ENCODE data around the gene IFI35.
"Not testable (repeated sequence)": the region's sequence is repeated elsewhere in the genome, so short reads cannot be mapped to it uniquely, and the experiment has no call there.

IFI35 gene

DNA sequence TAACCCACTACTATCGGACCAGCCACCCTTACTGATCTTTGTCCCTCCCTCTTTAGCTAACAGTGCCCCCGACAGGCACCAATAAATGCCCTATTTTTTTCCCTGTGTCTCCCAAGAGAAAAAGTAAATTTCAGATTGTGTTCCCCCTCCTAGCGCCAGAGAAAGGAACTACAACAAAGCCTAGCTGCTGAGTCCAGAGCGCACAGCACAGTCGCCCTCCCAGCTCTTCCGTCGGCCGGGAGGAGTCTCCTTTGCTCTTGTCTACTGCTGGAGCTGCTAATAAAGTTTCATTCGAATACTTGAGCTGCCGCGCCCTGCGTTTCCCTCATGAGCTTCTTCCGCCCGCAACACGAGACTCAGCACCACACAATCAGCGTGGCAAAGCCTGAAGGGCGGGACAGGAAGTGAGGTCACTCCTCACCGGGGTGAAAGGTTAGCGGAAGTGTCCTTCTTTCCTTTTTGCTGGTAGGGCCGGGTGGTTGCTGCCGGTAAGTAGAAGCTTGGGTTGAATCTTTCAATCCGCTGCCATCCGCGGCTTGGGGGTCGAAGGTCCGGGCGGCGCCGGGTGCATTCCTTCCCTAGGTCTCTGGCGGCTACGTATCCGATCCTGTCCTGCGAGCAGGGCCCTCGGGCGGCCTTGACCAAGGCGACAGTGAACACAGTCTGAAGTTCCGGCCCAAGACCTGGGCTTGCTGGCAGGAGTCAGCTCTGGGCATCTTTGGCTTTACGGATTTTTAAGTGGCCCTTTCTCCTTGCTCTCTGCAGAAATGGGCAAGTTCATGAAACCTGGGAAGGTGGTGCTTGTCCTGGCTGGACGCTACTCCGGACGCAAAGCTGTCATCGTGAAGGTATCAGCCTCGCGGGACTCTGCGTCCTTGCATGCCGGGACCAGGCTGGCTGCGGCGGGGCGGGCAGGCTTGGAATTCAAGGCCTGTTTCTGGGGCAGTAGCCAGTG is 8.3 kb upstream of the IFI35 start, which contains the start of gene RPL27:
Gene RPL27 (plus strand): TSS at position 436 of the 955 bp plus-strand sequence. CDS start 332 bp downstream, at position 768.
- peak; percentile 100 for DNase-seq

DNA sequence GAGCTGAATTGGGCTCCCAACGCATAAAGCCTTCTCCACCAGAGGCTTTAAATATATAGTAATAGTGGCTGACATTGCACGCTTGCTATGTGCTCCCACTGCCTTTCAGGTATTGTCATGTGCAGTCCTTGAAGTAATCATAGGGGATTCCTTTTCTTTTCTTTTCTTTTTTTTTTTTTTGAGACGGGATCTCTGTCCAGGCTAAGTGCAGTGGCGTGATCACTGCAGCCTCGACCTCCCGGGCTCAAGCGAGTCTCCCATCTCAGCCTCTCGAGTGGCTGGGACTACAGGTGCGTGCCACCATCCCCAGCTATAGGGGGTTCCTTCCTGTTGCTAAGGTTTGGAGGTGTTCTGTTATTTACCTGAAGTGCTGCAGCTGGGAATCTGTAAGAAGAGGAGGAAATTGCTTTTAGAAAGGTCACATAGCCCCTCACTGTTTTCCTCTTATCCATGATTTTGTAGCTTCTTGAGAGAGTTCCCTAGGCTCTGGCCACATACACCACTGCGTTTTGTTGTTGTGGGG is 7.5 kb upstream of the IFI35 start:
- no peak for DNase-seq

GRCh38 chr17:43000894-43001293 is 5.7 kb upstream of the IFI35 start:
- DNase-seq: not testable (repeated sequence)

DNA sequence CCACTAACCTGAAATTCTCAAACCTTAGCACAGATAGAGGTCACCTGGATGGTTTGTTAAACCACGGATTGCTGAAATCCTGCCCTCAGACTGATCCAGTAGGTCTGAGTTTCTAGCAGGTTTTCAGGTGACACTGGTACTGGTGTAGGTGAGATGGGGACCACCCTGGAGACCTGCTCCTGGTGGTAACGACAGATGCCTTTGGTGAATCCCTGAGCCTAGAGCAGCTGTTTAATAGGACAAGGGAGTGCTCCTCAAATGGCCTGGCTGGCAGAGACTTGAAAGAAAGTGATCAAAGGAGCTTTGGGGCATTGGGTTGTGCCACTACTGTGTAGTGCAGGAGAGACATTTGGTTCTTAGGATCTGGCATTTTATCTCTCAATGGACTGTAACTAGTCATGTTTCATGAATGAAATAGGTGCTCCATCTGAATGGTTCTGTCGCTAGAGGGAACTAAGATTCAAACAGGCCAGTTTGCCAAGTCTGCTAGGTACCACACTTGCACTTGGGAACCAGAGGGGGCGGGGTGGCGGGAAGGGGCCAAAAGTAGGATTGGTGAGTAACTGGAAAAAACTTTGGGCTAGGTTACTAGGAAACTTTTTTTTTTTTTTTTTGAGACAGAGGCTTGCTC is 2.9 kb upstream of the IFI35 start:
- DNase-seq: no peak

GRCh38 chr17:43010667-43011308 is 4.2 kb downstream of the IFI35 start:
- DNase-seq: no peak

DNA sequence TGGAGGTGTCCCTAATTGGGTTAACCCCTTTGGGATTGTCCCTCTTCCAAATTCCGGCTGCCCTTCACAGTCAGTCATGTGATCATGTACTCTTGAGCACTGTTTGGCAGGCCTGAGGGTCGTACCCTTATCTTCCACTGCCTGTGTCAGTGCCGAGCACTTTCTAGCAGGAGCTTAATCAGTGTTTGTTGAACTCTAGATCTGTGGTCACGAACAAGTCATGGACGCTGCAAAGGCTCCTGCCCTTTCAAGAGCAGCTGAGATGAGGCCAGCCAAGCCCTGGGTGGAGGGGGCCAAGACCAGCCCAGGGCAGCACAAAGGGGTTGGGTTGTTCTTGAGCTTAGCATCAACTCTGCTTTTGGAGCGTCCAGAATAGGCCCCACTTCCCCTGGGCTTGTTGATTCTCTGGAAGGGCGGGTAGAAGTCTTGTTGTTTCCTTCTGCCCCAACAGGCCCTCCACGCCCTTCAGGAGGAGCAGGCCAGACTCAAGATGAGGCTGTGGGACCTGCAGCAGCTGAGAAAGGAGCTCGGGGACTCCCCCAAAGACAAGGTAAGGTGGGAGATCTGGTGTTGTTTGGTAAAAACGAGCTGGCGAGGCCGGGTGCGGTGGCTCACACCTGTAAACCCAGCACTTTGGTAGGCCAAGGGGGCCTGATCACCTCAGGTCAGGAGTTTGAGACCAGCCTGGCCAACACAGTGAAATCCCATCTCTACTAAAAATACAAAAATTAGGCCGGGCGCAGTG is 5.3 kb downstream of the IFI35 start:
- no peak for DNase-seq

DNA sequence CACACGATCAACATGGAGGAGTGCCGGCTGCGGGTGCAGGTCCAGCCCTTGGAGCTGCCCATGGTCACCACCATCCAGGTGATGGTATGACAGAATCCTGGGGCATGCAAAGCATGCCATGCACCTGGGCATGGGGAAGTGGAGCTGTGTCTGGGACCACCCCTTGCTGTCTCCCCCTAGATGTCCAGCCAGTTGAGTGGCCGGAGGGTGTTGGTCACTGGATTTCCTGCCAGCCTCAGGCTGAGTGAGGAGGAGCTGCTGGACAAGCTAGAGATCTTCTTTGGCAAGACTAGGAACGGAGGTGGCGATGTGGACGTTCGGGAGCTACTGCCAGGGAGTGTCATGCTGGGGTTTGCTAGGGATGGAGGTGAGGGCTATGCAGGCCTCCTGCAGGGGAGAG is 6.7 kb downstream of the IFI35 start:
- DNase-seq: no peak

DNA sequence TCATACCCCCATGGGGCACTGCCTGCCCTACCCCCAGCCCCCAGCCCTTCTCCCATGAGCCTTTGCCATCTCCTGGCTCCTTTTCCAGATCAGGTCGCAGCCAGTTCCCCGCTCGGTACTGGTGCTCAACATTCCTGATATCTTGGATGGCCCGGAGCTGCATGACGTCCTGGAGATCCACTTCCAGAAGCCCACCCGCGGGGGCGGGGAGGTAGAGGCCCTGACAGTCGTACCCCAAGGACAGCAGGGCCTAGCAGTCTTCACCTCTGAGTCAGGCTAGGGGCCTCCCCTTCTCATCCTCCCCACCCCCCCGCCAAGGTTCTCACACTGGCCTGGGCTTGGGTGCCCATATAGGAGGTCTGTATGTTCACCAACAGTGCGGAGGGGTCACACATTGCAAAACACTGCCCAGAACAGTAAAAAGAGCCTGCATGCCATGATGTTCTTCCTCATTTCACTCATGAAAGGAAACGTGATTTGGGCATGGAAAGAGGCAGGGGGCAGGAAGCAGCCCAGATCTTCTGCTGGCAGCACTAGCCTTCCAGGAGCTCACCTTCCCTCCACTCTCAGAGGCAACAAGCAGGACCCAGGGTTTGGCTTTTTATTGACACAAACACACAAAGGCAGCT is 7.5 kb downstream of the IFI35 start:
- no peak for DNase-seq

GRCh38 chr17:43014649-43015542 is 8.3 kb downstream of the IFI35 start:
- DNase-seq: no peak

DNA sequence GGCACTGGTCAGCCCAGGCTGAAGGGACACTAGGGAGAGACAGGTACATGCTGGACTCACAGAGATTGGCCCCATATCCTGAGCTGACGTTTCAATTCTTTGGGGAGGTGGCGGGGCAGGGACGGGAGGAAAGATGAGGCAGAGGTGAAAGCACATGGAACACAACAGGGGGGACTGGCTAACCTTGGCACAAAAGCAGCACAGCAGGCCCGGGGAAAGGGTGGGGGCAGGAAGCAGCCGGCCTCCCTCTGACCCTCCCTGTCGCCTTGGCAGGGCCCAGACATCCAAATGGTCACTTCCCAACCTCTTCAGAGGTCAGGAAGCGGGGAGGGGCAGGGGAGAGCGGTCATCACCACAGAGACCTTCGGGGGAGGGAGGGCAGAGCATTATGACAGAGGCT is 9.0 kb downstream of the IFI35 start:
- no peak for DNase-seq

- DNase-seq: no peak
Observed at GRCh38 chr17:43016216-43016615, 9.6 kb downstream of the IFI35 start.

DNA sequence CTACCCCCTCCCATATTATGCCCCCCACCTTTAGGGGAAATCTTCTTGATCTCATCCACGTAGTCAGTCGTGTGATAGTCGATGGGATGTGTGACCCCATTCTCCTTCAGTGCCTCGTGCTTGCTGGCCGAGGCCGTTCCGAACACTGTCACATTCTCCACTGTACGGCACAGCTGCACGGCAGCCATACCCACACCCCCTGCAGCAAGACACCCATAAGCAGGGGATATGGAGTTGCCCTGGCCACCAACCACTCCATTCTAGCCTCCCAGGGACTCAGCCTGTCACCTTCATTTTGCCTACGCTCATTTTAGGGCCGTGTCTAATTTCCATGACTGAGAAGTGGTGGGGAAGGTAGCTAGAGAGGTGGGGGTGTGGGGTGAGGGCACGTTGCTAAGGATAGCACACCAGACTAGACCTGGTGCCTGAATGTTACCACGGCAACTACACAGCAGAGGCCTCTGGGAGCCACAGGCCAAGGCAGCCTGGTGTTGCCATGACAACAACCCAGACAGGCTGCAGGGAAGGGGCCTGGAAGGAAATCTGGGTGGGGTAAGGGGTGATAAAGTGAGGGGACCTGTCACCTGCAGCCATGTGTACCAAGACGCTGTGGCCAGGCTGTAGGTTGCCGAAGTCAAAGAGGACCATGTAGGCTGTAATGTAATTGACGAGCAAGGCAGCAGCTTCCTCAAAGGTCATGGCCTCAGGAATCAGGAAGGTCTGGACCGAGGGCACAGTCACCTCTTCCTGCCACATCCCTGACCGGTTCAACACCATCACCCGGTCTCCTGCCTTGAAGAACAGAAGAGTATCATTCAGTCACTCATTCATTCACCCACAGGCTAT is 11.6 kb downstream of the IFI35 start:
- DNase-seq: no peak

DNA sequence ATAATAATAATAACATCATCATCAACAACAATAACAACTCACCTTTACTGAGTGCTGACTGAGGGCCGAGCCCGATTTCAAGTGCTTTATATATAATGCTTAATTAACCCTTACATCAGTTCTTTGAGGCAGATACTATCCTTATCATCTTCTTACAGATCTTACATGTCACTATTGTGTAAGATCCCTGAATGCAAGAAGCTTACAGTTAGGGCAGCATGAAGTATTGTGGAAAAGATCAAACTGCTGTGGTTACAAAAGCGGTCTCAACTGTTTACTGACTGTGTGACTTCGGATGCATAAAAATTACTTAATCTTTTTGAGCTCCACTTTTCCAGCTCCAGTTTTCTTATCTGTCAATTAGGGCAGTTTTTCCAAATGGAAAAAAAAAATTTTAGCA is 12.3 kb downstream of the IFI35 start:
- DNase-seq: no peak

- DNase-seq: no peak
Observed at GRCh38 chr17:43019418-43019817, 12.8 kb downstream of the IFI35 start.

GRCh38 chr17:43020030-43020621 is 13.5 kb downstream of the IFI35 start:
- no peak for DNase-seq

DNA sequence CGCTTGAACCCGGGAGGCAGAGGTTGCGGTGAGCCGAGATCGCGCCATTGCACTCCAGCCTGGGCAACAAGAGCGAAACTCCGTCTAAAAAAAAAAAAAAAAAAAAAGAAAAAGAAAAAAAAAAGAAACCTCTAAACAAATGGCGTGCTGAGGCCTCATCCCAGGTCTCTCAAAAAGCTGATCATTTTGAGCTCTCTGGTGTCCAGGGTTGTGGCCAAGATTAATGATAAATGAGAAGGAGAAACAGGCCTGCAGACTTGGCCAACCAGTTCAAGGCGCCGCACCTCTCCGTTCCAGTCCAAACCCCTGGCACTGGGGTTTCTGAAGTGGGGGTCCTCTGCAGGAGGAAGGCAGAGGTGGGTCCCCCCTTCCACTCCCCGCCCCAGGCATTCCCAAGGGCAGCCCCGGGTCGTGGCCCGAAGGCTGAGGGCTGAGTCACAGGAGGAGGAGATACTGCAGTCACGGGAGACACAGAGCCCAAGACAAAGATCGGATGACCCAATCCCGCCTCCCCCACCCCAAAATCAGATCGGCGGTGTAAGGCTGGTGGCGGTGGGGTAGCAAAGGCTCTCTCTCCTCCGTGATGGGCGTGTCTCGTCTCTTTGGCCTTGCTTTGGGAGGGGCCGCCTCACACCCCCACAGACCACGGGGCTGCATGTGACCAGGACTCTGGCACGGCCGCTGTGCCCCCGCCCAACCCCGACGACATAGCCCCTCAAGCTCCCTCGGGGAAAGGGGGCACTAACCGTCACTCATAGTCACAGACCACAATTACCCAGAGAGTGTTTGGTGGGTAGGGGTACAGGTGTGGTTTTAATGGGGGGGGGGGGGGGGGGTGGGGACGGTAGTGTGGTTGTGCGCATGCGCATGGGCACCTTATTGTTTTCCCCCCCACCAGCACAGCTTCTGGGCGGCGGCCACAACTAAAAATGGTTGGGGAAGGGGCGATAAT is 14.5 kb downstream of the IFI35 start:
- DNase-seq: peak; percentile 69

DNA sequence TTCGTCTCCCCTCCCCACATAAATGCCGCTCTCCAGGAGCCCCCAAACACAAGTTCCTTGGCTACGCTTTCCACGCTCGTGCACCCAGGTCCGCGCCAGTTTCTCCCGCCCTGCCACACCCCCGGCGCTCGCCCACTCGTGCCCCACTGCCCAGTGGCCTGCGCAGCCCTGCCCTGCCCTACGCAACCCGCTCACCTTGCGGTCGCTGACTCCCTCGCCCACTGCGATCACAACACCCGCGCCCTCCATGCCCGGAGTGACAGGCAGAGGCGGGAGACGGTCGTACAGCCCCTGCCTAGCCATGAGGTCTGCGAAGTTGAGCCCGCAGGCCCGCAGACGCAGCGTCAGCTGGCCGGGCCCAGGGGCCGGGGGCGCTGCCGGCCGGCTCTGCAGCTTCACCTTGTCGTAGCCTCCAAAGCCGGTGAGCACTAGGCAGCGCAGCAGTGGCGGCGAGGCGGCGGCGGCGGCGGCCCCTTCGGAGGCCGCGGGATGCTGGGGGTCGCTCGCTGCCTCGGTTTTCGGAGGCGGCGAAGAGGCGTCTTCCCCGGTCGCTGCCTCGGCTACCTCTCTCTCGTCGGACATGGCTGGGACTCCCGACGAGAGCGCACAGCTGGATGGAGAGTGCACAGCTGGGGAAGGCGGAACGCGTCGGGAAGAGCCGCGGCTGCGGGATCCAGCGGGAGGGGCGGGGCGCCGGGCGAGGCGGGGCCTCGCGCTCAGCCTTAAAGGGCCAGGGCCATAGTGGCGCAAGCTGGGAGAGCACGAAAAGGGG is 15.3 kb downstream of the IFI35 start, which contains the start of gene VAT1:
Gene VAT1 (minus strand): TSS at position 645 of the 772 bp plus-strand sequence. CDS start 63 bp downstream, at position 582.
- peak; percentile 72 for DNase-seq
